Stimulated activated CD4-positive, alpha-beta T cell treated with anti-CD3 and anti-CD28 coated beads, TNF-alpha, amount 100 ng/mL, for 4 hours (primary cell): ENCODE data around the gene TDRKH.
A peak's percentile ranks its signal among the peaks of the same experiment; 100 is the strongest.

Experiments used
- DNase-seq, 3 experiments: peaks; one replicate each; pipeline ENCODE4 v3.0.0-alpha.2; 2020; ENCODE audit warnings: low read depth in 3 of 3

TDRKH gene

GRCh38 chr1:151822404-151822803 lies 32.1 kb upstream of the TDRKH start:
- peak in 2 of 3 experiments; percentile 48 for DNase-seq

DNA sequence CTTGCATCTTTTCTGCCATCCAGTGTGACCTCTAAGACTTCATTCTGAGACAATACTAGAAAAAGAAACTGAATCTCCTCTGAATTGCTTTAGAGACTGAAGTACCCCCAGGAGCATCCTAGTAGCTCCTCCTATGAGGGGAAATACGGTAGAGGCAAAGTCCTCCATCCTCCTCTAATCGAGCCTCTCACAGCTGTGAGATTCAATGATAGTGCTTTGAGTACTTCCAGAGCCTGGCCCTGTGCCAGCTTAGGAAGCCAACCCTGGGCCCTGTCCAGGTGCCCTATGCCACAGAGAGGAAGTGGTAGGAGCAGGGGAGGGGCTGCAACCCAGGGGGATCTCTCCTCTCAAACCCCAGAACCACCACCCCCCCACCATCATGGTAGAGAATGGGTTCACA lies 30.6 kb upstream of the TDRKH start:
- DNase-seq = no peak

DNA sequence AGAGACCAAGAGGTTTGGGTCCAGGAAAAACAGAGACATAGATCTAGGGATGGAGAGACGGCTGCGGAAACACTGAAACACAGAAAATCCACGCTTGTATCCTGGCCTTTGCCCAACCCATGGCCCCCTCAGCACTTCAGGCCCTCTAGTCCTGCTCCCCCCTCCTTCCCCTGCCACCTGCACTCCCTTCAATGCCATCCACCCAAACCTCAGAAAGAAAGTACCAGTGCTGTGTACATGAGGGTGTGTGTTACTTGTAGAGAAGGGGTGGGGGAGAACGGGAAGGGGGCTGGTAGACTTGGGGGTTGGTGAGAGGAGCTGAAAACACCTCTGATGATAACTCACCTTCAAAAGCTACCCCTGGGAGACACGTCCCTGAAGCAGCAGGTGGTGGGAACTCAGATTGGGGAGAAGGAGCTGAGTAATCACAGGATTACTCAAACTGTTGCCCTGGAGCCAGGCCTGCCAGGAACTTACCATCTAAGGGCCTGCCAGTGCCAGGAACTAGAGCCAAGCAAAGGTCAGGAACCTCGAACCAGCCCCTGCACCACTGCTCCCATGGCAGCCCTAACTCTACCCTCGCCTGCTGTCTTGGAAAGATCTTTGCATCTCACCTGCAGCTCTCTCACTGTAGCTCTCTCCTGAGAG lies 29.8 kb upstream of the TDRKH start:
- no peak for DNase-seq

DNA sequence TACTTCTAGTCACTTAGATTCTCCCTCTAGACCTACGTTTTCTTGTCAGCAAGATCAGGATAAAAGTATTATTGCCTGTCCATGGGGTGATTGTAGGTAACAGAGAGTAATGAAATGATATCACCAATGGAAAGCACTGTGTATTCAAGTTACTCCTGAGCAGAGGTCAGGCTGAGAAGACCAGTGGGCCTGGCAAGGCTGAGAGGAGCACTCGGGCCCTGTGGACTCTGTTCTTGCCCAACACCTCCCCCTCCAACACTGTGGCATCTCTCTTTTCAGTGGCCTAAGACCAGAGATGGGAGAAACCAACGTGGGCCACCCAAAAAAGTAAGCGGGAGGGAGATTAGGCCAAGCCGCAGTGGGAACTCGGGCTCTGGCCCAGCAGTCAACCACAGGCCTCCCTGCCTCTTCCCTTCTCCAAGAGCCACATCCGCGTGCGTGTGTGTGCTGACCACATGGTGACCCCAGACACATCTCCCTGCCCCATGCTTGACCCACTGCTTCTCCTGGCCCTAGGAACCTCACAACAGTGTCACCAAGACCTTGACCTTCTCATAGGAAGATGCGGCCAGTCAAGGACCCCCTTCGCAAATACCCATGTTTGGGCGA lies 29.0 kb upstream of the TDRKH start:
- DNase-seq = no peak

DNA sequence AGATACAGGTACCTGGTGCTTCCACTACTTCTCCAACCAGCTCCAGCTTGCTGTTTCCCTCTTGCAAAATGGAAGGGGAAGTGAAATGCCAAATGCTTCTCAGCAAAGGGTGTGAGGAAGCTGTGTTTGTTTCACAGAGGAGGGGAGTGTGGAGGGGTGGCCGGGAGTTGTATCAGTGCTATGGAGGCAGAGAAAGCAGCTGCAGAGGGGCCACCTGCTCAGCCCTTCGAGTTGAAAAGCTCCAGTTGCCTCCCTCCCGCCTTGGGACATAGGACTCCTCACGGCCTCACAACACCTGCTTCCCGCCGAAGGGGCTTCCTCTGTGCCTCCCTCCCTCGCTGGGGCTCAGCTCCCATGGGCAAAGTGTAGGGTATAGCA lies 27.0 kb upstream of the TDRKH start:
- no peak for DNase-seq

GRCh38 chr1:151816548-151817352 lies 26.4 kb upstream of the TDRKH start:
- DNase-seq = no peak

- DNase-seq = no peak
Measured at GRCh38 chr1:151815716-151816327, 25.5 kb upstream of the TDRKH start.

- DNase-seq = no peak
Measured at GRCh38 chr1:151814971-151815545, 24.8 kb upstream of the TDRKH start.

DNA sequence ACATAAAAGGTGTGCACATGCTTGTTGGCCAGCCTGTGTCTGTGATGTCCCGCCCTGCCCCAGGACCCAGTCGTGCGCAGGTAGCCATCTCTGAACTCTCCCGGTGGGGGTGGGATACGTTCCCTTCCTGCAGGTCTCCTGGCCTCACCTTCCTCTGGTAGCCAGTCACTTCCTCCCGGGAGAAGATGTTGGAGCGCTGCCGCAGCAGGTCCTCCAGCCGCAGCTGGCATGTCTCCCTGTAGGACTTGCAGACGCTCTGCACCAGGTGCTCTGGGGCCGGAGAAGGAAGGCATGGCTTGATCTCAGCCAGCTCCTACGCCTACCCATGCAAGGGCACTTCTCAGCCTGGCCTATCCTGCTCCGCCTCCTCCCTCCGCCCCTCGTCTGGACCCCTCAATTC lies 24.1 kb upstream of the TDRKH start:
- no peak for DNase-seq

DNA sequence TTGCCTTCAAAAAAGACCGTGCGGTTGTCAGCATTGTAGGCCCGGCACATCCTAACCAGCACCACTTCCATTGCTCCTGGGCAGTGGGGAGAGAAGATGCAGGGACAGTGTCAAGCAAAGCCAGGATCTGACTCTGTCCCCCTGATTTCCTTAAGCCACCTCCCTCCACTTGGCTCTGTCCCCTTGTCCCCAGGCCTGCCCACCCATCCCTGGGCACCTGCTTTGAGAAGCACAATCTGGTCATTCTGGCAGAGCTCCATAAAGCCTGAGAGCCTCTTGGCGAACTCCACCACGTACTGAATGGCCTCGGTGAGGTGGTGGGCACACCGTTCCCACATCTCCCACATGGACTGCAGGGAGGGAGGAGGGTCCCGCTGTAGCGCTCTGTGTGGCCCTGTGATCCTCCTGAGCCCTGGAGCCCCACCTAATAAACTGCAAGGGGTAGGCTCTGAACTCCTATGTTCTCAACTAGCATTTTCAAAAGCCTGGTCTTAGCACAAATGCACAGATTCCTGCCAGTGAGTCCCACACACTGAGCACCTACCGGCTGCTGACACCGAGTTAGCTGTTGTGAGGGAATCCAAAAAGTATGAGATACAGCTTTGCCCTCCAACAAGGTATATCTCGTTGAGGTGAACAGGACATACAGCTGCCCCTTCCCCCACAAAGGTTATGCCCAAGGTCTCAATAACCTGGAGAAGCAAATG lies 23.1 kb upstream of the TDRKH start:
- no peak for DNase-seq

DNA sequence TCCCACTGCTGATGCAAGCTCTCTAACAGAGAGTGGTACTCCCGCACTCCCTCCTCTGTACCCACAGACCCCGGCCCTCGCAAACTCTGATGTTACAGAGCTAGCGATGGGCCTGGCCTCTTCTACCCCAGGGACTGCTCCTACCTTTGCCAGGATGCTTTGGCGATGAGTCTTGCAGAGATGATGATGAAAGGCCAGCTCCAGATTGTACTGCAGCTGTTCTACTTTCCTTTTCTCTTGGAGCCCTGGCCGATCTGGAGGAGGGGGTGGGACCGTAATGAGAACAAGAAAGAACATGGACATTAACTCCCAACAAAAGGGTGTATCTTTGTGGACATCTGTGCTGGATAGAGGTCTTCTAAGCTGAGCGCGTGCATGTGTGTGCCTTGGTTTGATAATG lies 20.9 kb upstream of the TDRKH start:
- no peak for DNase-seq

GRCh38 chr1:151809985-151810556 lies 19.8 kb upstream of the TDRKH start:
- no peak for DNase-seq

GRCh38 chr1:151809290-151809984 lies 19.1 kb upstream of the TDRKH start:
- no peak for DNase-seq

DNA sequence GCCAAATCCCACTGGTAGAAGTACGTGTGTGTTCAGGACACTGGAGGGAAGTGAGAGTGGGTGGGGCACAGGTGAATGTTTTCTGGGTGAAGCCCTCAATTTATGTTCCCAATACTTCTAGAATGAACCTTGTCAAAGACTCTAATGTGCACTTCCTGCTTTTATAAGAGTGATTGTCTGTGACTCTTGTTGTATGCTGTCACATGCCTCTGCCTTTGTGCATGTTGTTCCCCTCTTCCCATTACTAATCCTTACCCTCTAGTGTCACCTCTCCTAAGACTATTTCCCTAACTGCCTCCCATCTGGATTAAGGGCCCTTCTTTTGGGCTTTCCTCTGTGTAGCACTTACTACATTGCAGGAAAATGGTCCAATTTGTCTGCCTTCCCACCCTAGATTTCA lies 17.5 kb upstream of the TDRKH start:
- no peak for DNase-seq

DNA sequence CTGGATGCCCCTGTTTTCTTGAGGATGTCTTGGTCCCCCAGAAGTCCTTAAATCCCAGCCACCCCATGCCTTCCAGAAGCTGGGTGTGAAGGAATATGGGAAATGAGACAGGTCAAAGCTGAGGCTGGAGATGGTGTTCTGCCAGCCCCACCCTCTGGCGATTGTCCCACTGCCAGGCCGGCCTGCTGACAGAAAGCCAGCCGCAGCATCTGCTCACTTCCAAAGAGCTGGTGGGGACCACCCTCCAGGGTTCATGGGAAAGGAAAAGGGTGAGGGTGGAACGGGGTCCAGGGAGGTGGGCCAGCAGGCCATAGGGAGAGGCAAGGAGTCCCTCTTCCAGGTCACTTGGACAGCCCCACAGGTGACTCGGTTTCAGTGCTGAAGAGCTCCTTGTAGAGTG lies 16.8 kb upstream of the TDRKH start:
- no peak for DNase-seq

- DNase-seq = no peak
Measured at GRCh38 chr1:151806170-151806569, 15.9 kb upstream of the TDRKH start.

DNA sequence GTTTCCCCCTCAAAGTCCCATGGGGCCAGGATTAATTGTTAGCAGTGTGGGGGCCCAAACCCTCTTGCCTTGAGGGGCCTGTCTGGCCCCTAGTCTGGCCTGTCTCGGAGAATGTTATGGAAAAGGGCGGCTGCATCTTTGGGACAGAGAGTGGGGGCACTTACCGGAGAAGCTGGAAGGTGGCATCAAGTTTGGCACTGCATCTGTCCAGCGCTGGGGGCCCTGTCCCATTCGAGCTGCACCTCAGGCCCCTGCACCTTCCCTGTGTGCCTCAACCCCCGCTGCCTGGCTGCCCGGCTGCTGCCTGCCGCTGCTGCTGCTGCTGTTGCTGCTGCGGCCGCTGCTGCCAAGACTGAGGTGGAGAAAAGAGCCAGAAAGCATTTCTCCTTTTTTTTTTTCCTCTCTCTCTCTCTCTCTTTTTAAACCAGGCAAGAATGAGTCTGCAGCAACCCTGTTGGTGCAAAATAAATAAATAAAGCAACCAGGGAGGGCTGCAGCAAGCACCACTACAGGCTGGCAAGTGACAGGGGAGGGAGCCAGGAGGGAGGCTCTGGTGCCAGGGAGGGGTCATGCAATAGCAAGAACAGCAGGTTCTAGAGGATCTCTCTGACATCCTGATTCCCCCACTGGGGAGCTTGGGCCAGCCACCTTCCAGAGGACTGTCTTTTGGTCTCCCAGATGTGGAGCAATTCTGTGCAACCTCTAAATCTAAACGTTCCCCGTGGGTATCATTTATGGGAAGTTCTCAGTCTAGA lies 14.9 kb upstream of the TDRKH start, which contains the start of gene LINGO4:
Gene LINGO4 (minus strand): TSS at position 354 of the 755 bp plus-strand sequence. CDS start 2,715 bp downstream, outside the sequence.
- no peak for DNase-seq

DNA sequence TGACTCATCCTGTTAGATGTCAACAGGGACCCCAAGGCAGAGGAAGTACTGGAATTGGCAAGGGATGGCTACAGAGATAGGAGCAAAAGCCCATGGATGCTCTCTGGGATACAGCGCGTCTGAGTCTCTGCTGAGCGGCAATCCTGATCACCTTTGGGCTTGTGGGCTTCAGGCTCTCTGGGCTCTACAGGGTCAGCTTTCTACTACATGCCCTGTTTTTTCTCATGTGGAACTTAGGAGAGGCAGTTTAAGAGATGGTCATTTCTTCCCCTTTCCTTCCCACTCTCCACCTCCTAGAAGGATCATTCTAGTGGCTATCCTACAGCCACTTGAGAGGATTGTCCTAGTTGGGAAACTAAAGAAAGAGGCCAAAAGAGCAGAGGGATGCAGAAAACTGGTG lies 13.6 kb upstream of the TDRKH start:
- no peak for DNase-seq

- DNase-seq = no peak
Measured at GRCh38 chr1:151803164-151803563, 12.9 kb upstream of the TDRKH start.

DNA sequence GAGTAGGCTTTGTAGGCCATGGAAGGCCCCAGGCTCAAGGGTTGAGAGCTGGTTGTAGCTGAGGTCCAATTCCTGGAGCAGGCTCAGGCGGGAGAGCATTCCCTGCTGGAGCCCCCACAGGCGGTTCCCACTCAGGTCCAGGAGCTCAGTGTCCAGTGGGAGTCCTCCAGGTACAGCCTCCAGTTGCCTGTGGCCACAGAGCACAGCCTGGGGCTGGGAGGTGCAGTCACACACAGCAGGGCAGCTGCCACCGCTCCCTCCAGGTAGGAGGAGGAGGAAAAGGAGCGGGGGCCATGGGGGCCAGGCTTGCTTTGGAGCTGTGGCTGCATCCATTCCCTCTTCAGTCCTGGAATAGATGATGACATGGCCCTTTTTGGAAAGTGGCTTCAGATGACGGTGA lies 12.1 kb upstream of the TDRKH start:
- no peak for DNase-seq
